Thymus (tissue), 2 donors: Measurements from ENCODE around the gene APAF1. TPM values are rescaled to one million over a fixed set of nuclear protein-coding genes. Genes with fewer than 3 reads are reported as not detected.

ENCODE experiments used
- polyA plus RNA-seq: library from polyadenylated mRNA; stranded (reverse); fragments of 200-250 nt; gene quantifications from one replicate; pipeline ENCODE4 v1.2.3, GENCODE V29; 2013
- total RNA-seq: library from RNA; stranded (reverse); fragments of 120-200 nt; gene quantifications from one replicate; pipeline ENCODE4 v1.2.4, GENCODE V29; 2013
- donor health status: healthy.

The APAF1 gene
- total and polyA plus RNA-seq, 2 donors, result 10.5 to 14.2 TPM

Other genes starting within 250 kb of the APAF1 start
- 271 TPM for gene TMPO, start 129.7 kb upstream of the APAF1 start, total RNA-seq
- 89.7 TPM for gene TMPO, start 129.7 kb upstream of the APAF1 start, polyA plus RNA-seq
- 373 TPM for gene SLC25A3, start 51.6 kb upstream of the APAF1 start, total RNA-seq
- 374 TPM for gene SLC25A3, start 51.6 kb upstream of the APAF1 start, polyA plus RNA-seq
- gene IKBIP, start 502 bp upstream of the APAF1 start, total RNA-seq, result 17.4 TPM
- gene IKBIP, start 502 bp upstream of the APAF1 start, polyA plus RNA-seq, result 28.7 TPM